Measurements from ENCODE around the gene AIF1L. TPM values are rescaled to one million over a fixed set of nuclear protein-coding genes. Genes with fewer than 3 reads are reported as not detected.

The AIF1L gene
- polyA plus RNA-seq, 1 donor (not counting 4 experiments of a cell fraction or from before 2014, with no cell fraction given): 1.5 TPM

GRCh38 chr9:131094622-131095021 is 1.7 kb upstream of the AIF1L start:
- no peaks in the 10 kb centered on the region for H3K79me2 ChIP-seq (ENCODE audit: control insufficient read depth, insufficient read depth, low read length)
- peaks cover 40% of the 10 kb centered on the region for H3K27me3 ChIP-seq (ENCODE audit: control insufficient read depth, extremely low read depth, insufficient read depth, low read length)
- H2AFZ ChIP-seq (ENCODE audit: control insufficient read depth, low read length): no peak overlapping the region
- peaks cover 6% of the 10 kb centered on the region for H3K4me1 ChIP-seq (ENCODE audit: control insufficient read depth, extremely low read depth, insufficient read depth, low read length)
- H3K4me3 ChIP-seq (ENCODE audit: control insufficient read depth in 2 of 3, extremely low read depth in 1 of 3, insufficient read depth in 2 of 3, low read depth in 1 of 3, low read length in 3 of 3): no peak overlapping the region
- no peaks in the 10 kb centered on the region for H4K20me1 ChIP-seq (ENCODE audit: control insufficient read depth, extremely low read depth, insufficient read depth, low read length)
- H3K27ac ChIP-seq (ENCODE audit: control insufficient read depth, insufficient read depth, low read length): no peak overlapping the region
- no peak for DNase-seq (ENCODE audit: low read depth, low spot score)
- H3K4me2 ChIP-seq (ENCODE audit: control insufficient read depth, extremely low read depth, insufficient read depth, low read depth, low read length): no peak overlapping the region
- H3K9me3 ChIP-seq (ENCODE audit: control insufficient read depth, low read depth, low read length): no peaks in the 10 kb centered on the region
- dilution Hi-C loops (cut with MboI; ENCODE audit: extremely low pct_ligation_motif_present, low sequenced_read_pairs): no loop called here
- no peak overlapping the region for H3K9ac ChIP-seq (ENCODE audit: control insufficient read depth, extremely low read depth, insufficient read depth, low read length)
- FAIRE-seq: no peak
- TF ChIP-seq EZH2 (IDR thresholded peaks at IDR 0.05; ENCODE audit: low read length) (no peak), CTCF (optimal IDR thresholded peaks at IDR 0.05 in 1 of 3, IDR thresholded peaks at IDR 0.05 in 1 of 3, conservative IDR thresholded peaks at IDR 0.05 in 1 of 3; ENCODE audit: extremely low read depth in 1 of 3, insufficient read depth in 2 of 3, low read length in 3 of 3) (no peak)
- no peaks in the 10 kb centered on the region for H3K36me3 ChIP-seq (ENCODE audit: control insufficient read depth in 2 of 2, extremely low read depth in 1 of 2, insufficient read depth in 2 of 2, low read length in 2 of 2)
- H3K9me1 ChIP-seq (ENCODE audit: control insufficient read depth, extremely low read depth, insufficient read depth, low read length): no peaks in the 10 kb centered on the region

GRCh38 chr9:131095666-131096268 is 564 bp upstream of the AIF1L start:
- no peaks in the 10 kb centered on the region for H3K9me1 ChIP-seq (ENCODE audit: control insufficient read depth, extremely low read depth, insufficient read depth, low read length)
- no peak for DNase-seq (ENCODE audit: low read depth, low spot score)
- no peaks in the 10 kb centered on the region for H4K20me1 ChIP-seq (ENCODE audit: control insufficient read depth, extremely low read depth, insufficient read depth, low read length)
- H3K27ac ChIP-seq (ENCODE audit: control insufficient read depth, insufficient read depth, low read length): no peak overlapping the region
- H3K4me2 ChIP-seq (ENCODE audit: control insufficient read depth, extremely low read depth, insufficient read depth, low read depth, low read length): peak overlapping the region; percentile 41
- FAIRE-seq: no peak
- peaks cover 6% of the 10 kb centered on the region for H3K4me1 ChIP-seq (ENCODE audit: control insufficient read depth, extremely low read depth, insufficient read depth, low read length)
- peak overlapping the region in 1 of 3 experiments; percentile 38 for H3K4me3 ChIP-seq (ENCODE audit: control insufficient read depth in 2 of 3, extremely low read depth in 1 of 3, insufficient read depth in 2 of 3, low read depth in 1 of 3, low read length in 3 of 3)
- dilution Hi-C loops (cut with MboI; ENCODE audit: extremely low pct_ligation_motif_present, low sequenced_read_pairs): no loop called here
- no peaks in the 10 kb centered on the region for H3K79me2 ChIP-seq (ENCODE audit: control insufficient read depth, insufficient read depth, low read length)
- no peak overlapping the region for H2AFZ ChIP-seq (ENCODE audit: control insufficient read depth, low read length)
- H3K9ac ChIP-seq (ENCODE audit: control insufficient read depth, extremely low read depth, insufficient read depth, low read length): no peak overlapping the region
- no peaks in the 10 kb centered on the region for H3K36me3 ChIP-seq (ENCODE audit: control insufficient read depth in 2 of 2, extremely low read depth in 1 of 2, insufficient read depth in 2 of 2, low read length in 2 of 2)
- H3K9me3 ChIP-seq (ENCODE audit: control insufficient read depth, low read depth, low read length): no peaks in the 10 kb centered on the region
- TF ChIP-seq EZH2 (IDR thresholded peaks at IDR 0.05; ENCODE audit: low read length) (peak; percentile 90), CTCF (optimal IDR thresholded peaks at IDR 0.05 in 1 of 3, IDR thresholded peaks at IDR 0.05 in 1 of 3, conservative IDR thresholded peaks at IDR 0.05 in 1 of 3; ENCODE audit: extremely low read depth in 1 of 3, insufficient read depth in 2 of 3, low read length in 3 of 3) (no peak)
- peaks cover 40% of the 10 kb centered on the region for H3K27me3 ChIP-seq (ENCODE audit: control insufficient read depth, extremely low read depth, insufficient read depth, low read length)
